DMS79 (cell line): ENCODE data around the gene CYP4F2.
"Not testable (repeated sequence)": the region's sequence is repeated elsewhere in the genome, so short reads cannot be mapped to it uniquely, and the experiment has no call there.

ENCODE experiments used
- DNase-seq: peaks from one replicate; lab custom pipeline; 2025; lab: John Stamatoyannopoulos, UW

CYP4F2 gene

DNA sequence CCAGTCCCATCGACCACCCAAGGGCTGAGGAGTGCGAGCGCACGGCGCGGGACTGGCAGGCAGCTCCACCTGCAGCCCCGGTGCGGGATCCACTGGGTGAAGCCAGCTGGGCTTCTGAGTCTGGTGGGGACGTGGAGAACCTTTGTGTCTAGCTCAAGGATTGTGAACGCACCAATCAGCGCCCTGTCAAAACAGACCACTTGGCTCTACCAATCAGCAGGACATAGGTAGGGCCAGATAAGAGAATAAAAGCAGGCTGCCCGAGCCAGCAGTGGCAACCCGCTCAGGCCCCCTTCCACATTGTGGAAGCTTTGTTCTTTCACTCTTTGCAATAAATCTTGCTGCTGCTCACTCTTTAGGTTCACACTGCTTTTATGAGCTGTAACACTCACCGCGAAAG, 2.2 kb upstream of the CYP4F2 start:
- not testable (repeated sequence) for DNase-seq

DNA sequence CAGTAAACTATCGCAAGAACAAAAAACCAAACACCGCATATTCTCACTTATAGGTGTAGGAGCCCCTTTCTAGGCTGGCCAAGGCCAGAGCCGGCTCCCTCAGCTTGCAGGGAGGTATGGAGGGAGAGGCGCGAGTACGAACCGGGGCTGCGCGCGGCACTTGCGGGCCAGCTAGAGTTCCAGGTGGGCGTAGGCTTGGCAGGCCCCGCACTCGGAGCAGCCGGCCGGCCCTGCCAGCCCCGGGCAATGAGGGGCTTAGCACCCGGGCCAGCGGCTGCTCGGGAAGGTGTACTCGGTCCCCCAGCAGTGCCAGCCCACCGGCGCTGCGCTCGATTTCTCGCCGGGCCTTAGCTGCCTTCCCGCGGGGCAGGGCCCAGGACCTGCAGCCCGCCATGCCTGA, 1.7 kb upstream of the CYP4F2 start:
- not testable (repeated sequence) for DNase-seq

DNA sequence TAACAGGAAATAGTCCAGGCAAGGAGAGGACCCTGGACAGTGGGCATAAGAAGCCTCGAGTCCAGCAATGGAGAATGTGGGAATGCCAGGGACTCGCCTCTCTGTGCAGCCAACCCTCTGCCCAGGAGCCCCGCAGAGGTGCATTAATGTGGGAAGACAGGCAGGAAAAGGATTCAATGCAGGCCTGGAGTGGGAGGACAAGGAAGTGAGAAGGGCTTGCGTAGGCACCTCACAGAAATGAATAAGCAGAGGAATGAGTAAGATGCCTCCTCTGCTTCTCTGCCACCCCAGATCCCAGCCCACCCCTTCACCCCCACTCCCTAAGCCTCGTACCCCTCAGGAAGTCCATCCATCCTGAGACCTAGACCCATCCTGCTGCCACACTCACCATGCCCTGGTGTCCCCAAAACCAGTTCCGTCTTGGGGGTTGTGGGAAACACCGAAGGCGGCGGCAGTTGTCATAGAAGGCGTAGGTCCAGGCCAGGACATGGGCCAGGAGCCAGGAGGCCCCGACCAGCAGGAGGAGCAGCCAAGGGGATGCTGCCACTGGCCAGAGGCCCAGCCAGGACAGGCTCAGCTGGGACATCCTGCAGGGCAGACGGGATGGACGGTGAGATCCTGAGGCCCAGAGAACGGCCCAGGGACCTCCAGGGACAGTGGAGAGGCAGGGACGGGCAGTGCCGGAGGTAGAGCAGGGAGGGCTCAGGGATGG, 692 bp downstream of the CYP4F2 start:
- DNase-seq: no peak

DNA sequence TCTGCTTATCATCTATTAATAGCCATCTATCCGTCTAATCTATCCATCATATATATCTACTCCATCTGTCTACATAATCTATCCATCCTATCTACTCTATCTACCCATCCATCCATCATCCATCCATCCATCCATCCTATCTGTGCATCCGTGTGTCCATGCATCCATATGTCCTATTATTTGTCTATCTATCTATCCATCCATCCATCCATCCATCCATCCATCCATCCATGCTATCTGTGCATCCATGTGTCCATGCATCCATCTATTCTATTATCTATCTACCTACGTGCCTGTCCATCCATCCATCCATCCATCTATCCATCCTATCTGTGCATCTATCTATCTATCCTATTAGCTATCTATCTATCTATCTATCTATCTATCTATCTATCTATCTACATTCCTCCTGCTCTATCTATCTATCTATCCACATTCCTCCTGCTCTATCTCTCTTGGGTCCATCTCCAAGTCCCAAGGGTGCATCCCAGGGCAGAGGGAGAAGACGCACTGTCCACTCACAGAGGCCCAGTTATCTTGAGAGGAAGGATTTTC, 1.9 kb downstream of the CYP4F2 start:
- no peak for DNase-seq

DNA sequence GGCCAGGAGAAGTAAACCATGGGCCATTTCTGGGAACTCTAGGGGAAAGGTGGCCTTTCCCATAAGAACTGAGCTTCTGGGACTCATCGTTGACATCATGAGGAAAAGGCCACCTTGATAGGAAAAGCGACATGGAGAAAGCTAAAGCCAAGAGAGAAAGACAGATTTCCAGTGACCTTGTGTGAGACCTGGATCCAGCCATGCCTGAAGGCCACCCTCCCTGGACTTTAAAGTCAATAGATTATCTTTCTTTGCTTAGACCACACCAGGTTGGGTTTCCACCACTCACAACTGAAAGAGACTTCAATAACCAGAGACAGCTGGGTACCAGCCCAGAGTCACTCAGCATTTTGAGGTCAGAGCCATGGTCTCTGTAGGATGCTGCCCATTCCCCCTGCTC, 3.5 kb downstream of the CYP4F2 start:
- DNase-seq: no peak

DNA sequence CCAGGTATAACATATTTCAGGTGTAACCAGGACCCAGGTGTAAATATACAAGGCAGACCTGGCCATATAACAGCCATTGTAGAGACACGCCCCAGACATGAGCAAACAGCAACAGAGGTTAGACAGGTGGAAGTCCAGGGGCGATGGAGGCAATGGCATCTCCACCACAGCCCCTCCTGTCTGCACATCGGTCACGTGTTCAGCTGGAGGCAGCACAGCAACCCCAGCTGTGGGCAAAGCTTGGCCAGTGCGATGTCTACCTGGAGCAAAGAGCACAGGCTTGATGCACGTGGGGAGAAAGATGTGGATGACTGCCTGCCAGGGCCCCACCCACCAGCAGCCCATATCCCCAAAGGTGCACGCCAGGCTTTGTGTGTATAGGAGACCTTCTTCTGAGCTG, 4.4 kb downstream of the CYP4F2 start:
- no peak for DNase-seq

DNA sequence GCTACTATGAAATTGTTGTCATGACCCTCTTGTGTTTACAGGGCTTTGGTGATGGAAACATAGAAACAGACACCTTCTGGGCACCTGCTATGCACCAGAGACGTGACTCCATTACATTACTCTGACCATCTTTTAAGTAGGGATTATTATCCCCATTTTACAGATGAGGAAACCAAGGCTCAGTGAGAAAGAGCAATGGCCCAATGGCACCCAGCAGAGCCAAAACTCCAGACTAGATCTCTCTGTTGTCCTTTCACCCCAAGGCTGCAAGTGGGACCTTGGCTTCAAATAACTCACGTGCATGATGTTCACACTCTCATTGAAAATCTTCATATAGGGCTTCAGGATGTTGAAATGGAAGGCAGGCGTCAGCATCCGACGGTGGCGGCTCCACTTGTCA, 5.9 kb downstream of the CYP4F2 start:
- DNase-seq: no peak

DNA sequence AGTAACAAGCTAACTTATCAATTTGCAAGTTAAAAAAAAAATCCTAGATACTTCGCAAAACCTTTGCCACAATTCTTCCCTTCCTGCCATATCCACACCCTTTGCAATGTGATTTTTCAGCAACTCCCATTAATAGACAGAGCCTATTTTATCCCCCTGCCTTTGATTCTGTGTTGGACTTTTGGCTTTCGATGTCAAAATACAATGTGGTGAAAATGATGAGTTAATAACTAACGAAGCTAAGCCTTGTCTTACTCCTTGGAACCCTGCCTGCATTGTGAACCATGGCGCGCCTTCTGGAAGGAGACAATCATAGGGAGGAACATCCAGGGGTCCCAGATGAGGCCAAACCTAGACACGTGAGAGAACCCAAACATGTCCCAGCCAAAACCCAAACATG, 6.4 kb downstream of the CYP4F2 start:
- no peak for DNase-seq

DNA sequence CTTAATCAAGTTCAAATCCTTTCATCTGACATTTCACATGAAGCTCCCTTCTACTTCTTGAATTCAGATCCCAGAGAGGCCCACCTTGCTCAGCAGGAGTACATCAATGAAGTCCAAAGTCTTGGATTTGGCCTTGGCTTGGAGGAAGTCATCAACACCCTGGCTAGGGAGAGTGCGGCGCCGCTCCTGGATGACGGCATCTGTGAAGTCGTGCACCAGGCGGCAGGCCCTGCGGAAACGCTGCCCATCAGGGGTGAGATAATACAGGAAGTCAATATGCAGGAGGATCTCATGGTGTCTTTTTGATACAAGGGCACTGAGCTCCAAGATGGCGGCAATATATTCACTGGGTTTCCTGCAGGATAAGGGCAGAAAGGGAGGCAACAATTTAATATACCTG, 8.5 kb downstream of the CYP4F2 start:
- not testable (repeated sequence) for DNase-seq

DNA sequence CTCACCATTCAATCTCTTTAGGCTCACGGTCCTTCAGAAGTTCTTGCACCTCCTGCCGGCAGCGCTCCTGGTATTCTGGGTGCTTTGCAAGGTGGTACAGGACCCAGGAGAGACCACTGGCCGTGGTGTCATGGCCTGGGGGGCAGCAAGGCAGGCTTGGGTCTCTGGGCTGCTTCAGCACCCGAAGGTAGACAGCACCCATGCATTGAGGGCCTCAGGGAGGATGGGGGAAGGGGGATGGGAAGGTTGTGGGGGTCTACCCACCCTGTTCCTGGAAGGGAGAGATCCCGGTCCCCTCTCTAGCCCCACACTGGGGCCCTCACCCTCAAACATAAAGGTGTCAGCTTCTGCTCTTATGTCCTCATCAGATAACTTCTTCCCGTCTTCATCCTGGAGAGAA, 12.0 kb downstream of the CYP4F2 start:
- DNase-seq: no peak

DNA sequence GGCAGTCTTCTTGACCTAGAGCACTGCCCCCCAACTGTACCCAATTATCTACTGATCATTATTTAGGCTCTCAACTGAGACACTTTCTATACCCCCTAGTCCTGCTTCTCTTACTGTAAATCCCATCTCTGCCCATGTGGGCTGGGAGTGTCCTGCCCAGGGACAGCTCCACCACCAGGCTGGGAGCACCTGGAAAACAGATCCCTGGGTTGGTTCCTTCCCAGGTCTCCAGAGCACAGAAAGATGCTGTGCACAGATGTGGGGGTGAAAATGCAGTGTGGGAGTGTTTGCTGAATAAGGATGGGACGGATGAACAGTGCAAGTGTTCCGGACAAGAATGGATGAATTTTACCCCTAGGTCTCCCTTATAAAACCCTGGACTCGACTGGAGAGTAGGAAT, 12.7 kb downstream of the CYP4F2 start:
- no peak for DNase-seq

DNA sequence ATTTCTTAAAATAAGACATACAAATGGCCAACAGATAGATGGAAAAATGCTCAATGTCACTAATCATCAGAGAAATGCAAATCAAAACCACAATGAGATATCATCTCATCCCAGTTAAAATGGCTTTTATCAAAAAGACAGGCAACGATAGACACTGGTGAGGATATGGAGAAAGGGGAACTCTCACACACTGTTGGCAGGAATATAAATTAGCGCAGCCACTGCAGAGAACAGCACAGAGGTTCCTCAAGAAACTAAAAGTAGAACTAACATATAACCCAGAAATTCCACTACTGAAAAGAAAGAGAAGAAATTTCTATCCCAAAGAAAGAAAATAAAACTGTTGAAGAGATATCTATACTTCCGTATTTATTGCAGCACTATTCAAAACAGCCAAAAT, 14.5 kb downstream of the CYP4F2 start:
- not testable (repeated sequence) for DNase-seq

DNA sequence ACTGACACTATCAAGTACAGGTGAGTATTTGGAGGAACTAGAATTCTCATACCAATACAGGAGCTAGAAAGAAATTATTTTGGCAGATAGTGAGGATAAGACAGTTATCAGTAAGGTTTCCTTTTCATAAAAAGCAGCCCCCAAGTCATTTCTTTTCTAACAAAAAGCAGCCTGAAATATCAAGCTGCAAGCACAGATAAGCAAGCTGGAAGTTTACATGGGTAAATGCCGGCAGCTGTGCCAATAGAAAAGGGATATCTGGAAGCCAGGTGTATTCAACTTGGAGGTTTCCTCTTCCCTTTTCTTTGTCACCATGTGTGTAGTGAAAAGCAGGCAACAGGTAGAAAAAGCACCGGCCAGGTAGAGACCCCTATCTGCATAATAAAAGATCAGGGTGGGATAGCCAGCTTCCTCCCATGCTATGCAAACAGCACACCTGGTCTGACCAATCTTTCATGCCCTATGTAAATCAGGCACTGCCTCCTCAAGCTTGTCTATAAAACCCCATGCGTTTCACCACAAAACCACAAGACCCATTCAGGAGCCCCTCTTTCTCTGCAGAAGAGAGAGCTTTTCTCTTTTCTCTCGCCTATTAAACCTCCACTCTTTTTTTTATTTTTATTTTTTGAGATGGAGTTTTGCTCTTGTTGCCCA, 22.9 kb downstream of the CYP4F2 start:
- no peak for DNase-seq

DNA sequence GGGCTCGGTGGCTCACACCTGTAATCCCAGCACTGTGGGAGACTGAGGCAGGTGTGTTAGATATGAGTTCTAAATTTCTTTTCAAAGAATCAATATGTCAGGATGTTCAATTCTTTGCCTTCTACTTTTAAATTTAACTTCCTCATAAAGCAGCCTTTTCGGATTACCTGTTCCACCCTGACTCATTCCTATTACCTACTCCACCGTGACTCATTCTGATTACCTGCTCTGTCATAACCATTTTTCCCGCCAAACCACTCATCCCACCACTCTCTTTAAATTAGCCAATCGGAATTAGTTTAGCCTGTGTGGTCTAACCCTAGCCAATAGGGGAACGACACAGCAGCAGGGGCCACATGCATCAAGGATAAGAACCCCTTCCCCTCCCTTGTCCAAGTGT, 24.1 kb downstream of the CYP4F2 start:
- not testable (repeated sequence) for DNase-seq

DNA sequence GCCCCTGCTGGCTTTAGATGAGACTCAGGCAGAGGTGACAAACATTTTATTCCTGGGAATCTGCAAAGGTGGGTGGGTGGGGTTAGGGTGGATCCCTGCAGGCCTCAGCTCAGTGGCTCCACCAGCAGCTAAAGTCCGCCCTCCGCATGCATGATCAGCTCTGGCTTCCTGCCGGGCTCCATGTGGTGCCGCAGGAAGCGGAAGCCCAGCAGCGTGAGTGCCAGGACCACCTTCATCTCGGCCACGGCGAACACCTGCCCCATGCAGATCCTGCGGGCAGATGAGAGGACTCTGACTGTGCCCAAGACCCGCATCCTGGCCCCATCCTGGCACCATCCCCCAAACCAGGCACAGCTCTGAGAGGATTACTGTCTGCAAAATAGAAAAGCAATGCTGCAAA, 26.3 kb downstream of the CYP4F2 start:
- DNase-seq: no peak

DNA sequence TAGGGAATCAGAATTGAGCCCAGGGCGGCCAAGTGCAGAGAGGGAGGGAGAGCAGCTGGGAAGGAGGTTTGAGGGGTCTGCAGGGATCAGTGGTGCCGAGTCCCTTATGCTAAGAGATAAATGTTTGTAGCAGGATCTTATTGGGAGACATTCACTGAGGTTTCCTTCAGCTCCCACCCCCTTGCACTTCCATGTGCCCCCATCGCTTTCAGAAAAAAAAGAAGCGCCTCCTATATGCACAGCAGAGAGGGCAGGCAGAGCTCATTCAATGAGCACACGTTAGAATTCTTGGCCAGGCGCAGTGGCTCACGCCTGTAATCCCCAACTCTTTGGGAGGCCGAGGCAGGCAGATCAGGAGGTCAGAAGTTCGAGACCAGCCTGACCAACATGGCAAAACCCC, 28.0 kb downstream of the CYP4F2 start:
- DNase-seq: no peak

DNA sequence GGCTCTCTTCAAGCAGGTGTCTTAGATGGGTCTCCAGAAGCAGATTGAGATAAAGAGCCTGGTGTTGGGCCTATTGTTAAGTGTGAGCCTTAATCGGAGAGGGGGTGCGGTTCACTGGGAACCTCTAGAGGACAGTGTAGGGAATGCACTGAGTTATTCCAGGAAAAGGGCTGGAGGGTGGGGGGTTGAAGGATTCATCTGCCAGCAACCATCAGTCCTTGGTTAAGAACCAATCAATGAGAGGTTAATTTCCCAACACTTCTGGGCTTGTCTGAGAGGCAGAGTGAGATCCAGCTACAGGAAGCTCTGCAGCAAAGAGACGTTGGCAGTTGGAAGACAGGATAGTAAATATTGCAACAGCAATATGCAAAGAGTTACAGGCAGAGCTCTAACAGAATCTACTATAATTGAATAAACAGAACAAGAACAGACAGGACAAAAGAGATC, 28.7 kb downstream of the CYP4F2 start:
- peak; percentile 20 for DNase-seq

DNA sequence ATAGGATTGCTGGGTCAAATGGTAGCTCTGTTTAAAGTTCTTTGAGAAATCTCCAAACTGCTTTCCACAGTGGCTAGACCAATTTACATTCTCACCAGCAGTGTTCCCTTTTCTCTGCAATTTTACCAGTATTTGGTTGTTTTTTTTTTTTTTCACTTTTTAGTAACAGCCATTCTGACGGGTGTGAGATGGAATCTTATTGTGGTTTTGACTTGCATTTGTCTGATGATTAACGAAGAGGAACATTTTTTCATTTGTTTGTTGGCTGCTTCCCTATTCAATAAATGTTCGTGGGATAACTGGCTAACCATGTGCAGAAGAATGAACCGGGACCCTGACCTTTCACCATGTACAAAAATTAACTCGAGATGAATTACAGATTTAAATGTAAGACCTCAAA, 31.2 kb downstream of the CYP4F2 start:
- no peak for DNase-seq

DNA sequence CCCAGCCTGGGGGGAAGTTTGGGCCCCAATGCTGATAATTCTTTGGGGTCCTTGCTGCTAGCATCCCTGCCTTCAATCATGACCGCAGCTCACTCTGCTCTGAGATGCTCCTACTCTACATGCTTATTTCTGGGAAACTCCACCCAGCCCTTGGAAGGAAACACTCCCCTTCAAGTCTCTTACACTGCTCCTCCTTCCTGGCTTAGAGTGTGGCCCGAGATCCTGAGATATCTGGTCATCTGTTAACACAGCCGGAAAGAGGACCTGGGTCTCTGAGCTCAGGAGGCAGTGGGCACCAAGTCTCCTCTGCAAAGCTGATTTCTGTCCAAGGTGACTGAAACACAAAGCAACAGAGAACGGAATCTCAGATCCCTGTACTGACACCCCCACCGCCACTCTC, 33.0 kb downstream of the CYP4F2 start:
- DNase-seq: no peak

DNA sequence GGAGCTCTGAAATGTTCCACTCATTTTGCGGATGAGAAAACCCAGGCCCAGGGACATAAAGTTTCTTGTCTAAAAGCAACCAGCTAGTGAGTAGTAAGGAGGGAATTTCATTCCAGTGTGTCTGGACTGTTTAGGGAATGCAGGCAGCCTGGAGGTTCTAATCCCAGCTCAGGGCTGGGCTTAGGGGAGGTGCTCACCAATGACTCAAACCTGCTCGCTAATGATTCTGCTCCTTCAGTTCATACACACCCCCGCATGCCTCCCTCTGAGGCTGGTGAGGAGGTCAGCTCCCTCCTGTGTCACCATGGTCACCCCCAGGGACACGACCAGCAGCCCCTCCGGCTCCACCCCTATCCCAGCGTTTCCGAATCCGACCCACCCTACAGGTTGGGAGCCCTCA, 34.6 kb downstream of the CYP4F2 start:
- no peak for DNase-seq

DNA sequence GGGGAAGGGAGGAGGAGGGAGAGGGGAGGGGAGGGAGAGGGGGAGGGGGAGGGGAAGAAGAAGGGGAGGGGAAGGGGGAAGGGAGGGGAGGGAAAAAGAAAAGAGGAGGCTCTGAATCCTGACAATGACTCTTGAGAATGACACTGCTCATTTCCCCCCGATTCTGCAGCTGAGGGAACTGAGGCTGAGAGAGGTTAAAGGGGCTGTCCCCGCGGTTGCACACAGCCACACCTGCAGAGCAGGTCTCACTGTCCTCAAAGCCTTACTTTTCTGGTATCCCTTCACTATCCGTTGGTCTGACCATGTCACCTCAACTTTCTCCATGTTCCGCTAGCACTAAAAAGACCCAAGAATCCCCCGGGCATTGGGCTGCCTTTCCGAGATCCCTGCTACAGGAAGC, 35.4 kb downstream of the CYP4F2 start:
- DNase-seq: no peak

DNA sequence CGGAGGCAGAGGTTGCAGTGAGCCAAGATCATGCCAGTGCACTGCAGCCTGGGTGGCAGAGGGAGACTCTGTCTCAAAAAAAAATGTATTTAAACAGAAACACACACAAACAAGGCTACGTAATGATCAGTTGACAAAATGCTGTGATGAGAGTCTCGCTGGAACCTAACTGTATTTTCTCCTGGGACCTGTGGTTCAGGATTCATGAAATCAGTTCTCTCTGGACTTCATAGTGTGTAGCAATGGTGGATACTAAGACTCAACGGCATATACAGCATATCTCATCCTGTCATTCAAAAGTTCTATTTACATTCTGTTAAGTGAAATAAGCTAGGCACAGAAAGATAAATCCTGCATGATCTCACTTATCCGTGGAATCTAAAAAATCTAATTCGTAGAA, 37.4 kb downstream of the CYP4F2 start:
- DNase-seq: no peak

DNA sequence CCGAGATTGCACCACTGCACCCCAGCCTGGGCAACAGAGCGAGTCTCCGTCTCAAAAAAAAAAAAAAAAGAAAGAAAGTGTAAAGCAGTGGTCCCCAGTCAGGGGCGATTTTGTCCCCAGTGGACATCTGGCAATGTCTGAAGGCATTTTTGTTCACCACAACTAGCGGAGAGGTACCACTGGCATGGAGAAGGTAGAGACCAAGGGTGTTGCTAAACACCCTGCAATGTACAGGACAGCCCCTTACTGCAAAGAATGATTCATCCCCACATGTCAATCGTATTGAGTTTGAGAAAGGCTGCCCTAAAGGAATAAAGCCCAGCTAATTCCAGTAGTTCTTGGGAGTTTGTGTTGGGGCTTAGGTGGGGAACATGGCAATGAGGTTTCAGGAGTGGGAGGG, 38.7 kb downstream of the CYP4F2 start:
- DNase-seq: no peak

DNA sequence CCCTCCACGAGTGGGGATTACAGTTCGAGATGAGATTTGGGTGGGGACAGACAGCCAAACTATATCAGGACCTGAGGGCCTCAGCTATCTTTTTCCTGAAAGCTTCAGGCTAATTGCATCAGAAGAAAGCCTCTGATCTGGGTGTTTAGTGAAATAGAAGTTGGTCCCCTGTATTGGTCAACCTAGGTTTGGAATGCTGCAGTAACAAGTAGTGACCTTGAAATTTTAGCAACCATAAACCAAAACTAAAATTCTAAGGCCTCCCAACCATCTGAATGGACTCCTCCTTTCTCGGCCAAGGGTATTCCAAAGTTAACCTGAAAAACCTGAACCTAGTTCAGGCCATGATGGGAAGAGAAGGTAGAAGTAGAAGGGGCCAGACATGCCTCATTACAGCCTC, 47.5 kb downstream of the CYP4F2 start:
- no peak for DNase-seq
